ENCODE data around the gene TMEM217. TPM values are rescaled to one million over a fixed set of nuclear protein-coding genes. Genes with fewer than 3 reads are reported as not detected.

TMEM217 gene
- total RNA-seq, 6 experiments from 2014 or later: 0.99 to 2.0 (median 1.6) TPM

GRCh38 chr6:37239950-37240713 is 17.8 kb downstream of the TMEM217 start:
- TF ChIP-seq CTCF (IDR thresholded peaks at IDR 0.05): no peak
- Mint-ChIP-seq H3K4me1 (ENCODE audit: low read depth) (peaks cover 77% of the 10 kb centered on the region), H3K9me3 (peaks cover 8% of the 10 kb centered on the region), H3K27me3 (ENCODE audit: insufficient read depth) (peaks cover 5% of the 10 kb centered on the region), H3K36me3 (ENCODE audit: low read depth) (peaks cover 18% of the 10 kb centered on the region), H3K27ac (peak overlapping the region; percentile 98), H3K4me3 (peak overlapping the region; percentile 64)
- DNase-seq: peak; percentile 96

- TF ChIP-seq CTCF (IDR thresholded peaks at IDR 0.05): no peak
- DNase-seq: peak; percentile 26
- Mint-ChIP-seq H3K9me3 (peaks cover 8% of the 10 kb centered on the region), H3K27me3 (ENCODE audit: insufficient read depth) (peaks cover 2% of the 10 kb centered on the region; the same call in 1 of the 2 replicates), H3K4me3 (peak overlapping the region; percentile 64; the same call in 1 of the 2 replicates), H3K27ac (peak overlapping the region; percentile 98), H3K36me3 (ENCODE audit: low read depth) (peaks cover 13% of the 10 kb centered on the region), H3K4me1 (ENCODE audit: low read depth) (peaks cover 71% of the 10 kb centered on the region)
Observed at GRCh38 chr6:37239526-37239925, 18.4 kb downstream of the TMEM217 start.

- no peak for TF ChIP-seq CTCF (IDR thresholded peaks at IDR 0.05)
- no peak for DNase-seq
- H3K36me3 Mint-ChIP-seq (ENCODE audit: low read depth): peaks cover 8% of the 10 kb centered on the region; the same call in 1 of the 2 replicates
- H3K4me3 Mint-ChIP-seq: no peak overlapping the region
- peak overlapping the region; percentile 42; the same call in 1 of the 2 replicates for H3K27ac Mint-ChIP-seq
- H3K4me1 Mint-ChIP-seq (ENCODE audit: low read depth): peaks cover 60% of the 10 kb centered on the region
- peaks cover 2% of the 10 kb centered on the region; the same call in 1 of the 2 replicates for H3K27me3 Mint-ChIP-seq (ENCODE audit: insufficient read depth)
- H3K9me3 Mint-ChIP-seq: 0 out of 2 replicates have a peak, but pooled peaks cover 3% of the 10 kb centered on the region
Observed at GRCh38 chr6:37238381-37238780, 19.6 kb downstream of the TMEM217 start.

GRCh38 chr6:37237789-37238188 is 20.2 kb downstream of the TMEM217 start:
- Mint-ChIP-seq H3K27ac (no peak overlapping the region), H3K27me3 (ENCODE audit: insufficient read depth) (peaks cover under 1% of the 10 kb centered on the region; the same call in 1 of the 2 replicates), H3K36me3 (ENCODE audit: low read depth) (peaks cover 4% of the 10 kb centered on the region; the same call in 1 of the 2 replicates), H3K9me3 (0 out of 2 replicates have a peak, but pooled peaks cover under 1% of the 10 kb centered on the region), H3K4me1 (ENCODE audit: low read depth) (peaks cover 54% of the 10 kb centered on the region), H3K4me3 (no peak overlapping the region)
- no peak for DNase-seq
- TF ChIP-seq CTCF (IDR thresholded peaks at IDR 0.05): no peak

- H3K4me1 Mint-ChIP-seq (ENCODE audit: low read depth): peaks cover 45% of the 10 kb centered on the region
- H3K27me3 Mint-ChIP-seq (ENCODE audit: insufficient read depth): no peaks in the 10 kb centered on the region; the same call in 1 of the 2 replicates
- no peaks in the 10 kb centered on the region for H3K9me3 Mint-ChIP-seq
- peak overlapping the region; percentile 73 for H3K27ac Mint-ChIP-seq
- H3K36me3 Mint-ChIP-seq (ENCODE audit: low read depth): peaks cover 3% of the 10 kb centered on the region; the same call in 1 of the 2 replicates
- TF ChIP-seq CTCF (IDR thresholded peaks at IDR 0.05): no peak
- H3K4me3 Mint-ChIP-seq: no peak overlapping the region
- DNase-seq: peak; percentile 3
Observed at GRCh38 chr6:37236921-37237320, 21.0 kb downstream of the TMEM217 start.

Data from HFFc6 (cell line).